ENCODE data around the gene MAB21L2.

Gene MAB21L2

DNA sequence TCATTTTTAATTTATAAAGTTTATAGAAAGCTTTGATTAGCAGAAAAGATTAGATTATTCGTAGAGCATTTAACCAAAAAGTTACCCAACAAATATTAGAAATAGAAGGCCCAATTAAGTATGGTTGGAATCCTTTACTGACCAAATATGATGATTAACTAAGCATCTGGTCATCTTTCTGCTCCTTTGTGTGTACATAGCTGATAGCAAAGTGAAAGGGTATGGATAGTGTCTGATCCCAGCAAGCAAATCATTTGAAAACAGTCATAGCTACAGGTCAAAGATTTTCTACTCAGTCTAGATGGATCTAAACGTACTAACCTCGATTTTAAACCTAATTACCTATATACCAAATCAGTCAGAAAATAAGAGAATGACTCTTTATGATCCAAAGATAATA lies 7.3 kb upstream of the MAB21L2 start:
- no peak for DNase-seq (ENCODE audit: low read depth)
- TF ChIP-seq, protein P1, sequence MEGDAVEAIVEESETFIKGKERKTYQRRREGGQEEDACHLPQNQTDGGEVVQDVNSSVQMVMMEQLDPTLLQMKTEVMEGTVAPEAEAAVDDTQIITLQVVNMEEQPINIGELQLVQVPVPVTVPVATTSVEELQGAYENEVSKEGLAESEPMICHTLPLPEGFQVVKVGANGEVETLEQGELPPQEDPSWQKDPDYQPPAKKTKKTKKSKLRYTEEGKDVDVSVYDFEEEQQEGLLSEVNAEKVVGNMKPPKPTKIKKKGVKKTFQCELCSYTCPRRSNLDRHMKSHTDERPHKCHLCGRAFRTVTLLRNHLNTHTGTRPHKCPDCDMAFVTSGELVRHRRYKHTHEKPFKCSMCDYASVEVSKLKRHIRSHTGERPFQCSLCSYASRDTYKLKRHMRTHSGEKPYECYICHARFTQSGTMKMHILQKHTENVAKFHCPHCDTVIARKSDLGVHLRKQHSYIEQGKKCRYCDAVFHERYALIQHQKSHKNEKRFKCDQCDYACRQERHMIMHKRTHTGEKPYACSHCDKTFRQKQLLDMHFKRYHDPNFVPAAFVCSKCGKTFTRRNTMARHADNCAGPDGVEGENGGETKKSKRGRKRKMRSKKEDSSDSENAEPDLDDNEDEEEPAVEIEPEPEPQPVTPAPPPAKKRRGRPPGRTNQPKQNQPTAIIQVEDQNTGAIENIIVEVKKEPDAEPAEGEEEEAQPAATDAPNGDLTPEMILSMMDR (IDR thresholded peaks at IDR 0.05; ENCODE audit: low read depth, low read length, missing control alignments), result no peak
- H3K4me3 ChIP-seq (ENCODE audit: low read depth, low read length), result no peak overlapping the region

DNA sequence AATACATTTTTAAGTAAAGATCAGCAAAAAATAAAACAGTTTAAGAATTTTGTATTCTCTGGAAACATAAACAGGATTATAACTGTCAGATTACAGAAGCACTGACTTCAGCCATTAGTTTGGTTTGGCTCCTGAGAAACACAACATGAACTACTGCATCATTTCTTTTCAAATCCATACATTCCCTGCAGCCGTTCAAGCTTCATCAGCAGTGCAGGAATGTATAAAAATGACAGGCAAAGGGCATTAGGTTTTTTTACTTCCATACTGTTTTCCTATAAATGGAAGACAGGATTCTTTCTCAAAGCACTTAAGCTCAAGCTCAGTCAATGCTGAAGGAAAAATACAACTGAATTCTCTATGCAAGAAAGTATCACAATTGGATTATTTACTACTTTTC lies 4.2 kb upstream of the MAB21L2 start:
- no peak for DNase-seq (ENCODE audit: low read depth)
- no peak overlapping the region for H3K4me3 ChIP-seq (ENCODE audit: low read depth, low read length)
- TF ChIP-seq, protein P1 (IDR thresholded peaks at IDR 0.05; ENCODE audit: low read depth, low read length, missing control alignments), result no peak

GRCh38 chr4:150578745-150579501 lies 3.0 kb upstream of the MAB21L2 start:
- DNase-seq (ENCODE audit: low read depth), result no peak
- no peak overlapping the region for H3K4me3 ChIP-seq (ENCODE audit: low read depth, low read length)
- TF ChIP-seq, protein P1 (IDR thresholded peaks at IDR 0.05; ENCODE audit: low read depth, low read length, missing control alignments), result no peak

DNA sequence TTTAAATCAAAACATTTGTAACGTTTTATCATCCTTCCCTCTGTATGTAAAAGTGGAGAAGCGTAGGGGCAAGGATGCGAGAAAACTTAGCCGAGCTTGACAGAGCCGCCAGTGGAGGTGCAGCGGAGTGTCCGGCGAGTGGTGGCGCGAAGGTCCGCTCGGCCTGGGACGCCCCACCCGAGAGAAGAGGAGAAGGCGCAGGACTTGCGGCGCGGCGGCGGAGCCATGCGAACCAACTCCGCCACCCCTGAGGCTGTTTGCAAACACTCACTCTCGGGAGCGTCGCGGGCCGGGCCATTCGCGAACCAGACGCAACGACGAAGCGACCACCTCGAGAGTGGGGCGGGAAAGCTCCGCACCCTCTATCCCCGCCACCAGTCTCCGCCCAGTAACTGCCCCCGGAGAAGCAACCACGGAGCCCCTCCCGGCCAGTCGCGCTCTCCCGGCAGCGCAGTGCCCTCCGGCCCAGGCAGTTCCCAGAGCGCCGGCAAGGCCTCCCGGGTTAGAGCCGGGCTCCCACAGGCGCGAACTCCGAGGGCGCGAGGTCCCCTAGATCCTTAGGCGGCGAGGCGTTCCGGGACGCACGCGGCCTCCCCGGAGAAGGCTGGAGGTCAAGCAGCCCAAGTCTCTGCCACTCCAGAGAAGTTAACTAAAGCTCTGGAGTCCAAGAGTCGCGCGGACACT lies 2.3 kb upstream of the MAB21L2 start:
- TF ChIP-seq, protein P1 (IDR thresholded peaks at IDR 0.05; ENCODE audit: low read depth, low read length, missing control alignments), result no peak
- no peak for DNase-seq (ENCODE audit: low read depth)
- no peak overlapping the region for H3K4me3 ChIP-seq (ENCODE audit: low read depth, low read length)

DNA sequence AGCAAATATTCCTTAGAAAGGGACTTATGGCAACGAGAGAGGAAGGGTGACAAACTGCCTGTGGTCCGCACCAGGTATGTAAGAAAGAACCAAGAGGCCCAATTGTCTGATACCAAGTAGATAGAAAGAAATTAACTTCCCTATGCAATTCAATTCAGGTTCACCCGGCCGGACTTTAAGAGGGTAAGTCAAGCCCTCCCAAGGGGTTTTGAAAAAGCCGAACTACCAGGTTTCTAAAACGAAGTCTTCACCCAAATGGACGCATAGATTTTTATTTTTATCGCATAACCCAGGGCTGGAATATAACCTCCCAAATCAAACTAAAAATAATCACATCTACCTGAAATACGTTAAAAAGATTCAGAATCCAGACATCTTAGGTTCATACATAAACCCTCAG lies 1.6 kb upstream of the MAB21L2 start:
- H3K4me3 ChIP-seq (ENCODE audit: low read depth, low read length), result no peak overlapping the region
- DNase-seq (ENCODE audit: low read depth), result no peak
- TF ChIP-seq, protein P1 (IDR thresholded peaks at IDR 0.05; ENCODE audit: low read depth, low read length, missing control alignments), result no peak

DNA sequence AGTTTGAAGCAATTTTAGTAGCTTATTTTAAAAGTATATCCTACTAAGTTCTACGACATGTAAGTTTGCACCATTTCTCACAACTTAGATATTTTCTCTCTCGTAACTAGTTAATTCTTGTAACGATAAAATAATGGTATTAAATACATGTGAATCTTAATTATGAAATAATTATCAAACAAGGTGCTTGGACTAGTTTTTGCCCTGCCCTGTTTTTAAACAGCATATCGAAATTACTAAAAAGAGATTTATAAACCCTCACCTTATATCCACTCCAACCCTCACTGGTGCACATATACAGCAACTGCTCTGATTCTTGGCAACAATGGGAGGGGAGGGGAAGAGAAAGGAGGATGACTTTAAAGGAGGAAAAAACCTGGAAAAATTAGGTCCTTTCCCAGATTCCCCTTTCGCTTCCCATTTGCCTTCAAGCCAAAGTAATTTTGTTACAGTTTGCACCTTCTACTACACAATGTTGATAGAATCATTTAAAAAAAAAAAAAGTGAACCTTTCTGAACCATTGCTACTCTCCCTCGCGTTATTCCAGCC lies 820 bp upstream of the MAB21L2 start:
- TF ChIP-seq, protein P1 (IDR thresholded peaks at IDR 0.05; ENCODE audit: low read depth, low read length, missing control alignments), result no peak
- H3K4me3 ChIP-seq (ENCODE audit: low read depth, low read length), result no peak overlapping the region
- DNase-seq (ENCODE audit: low read depth), result no peak
